GM12872 (cell line): ENCODE results near the gene INF2.

Source experiments
- CTCF ChIP-seq: IDR thresholded peaks from 3 replicates; pipeline ENCODE4 v1.5.1; 2011; ENCODE audit warnings: low read depth, mild to moderate bottlenecking, low read length, moderate library complexity; ENCODE audit not compliant: insufficient read depth

The INF2 gene

GRCh38 chr14:104729835-104730181 is 40.4 kb downstream of the INF2 start:
- no peak for TF ChIP-seq CTCF

GRCh38 chr14:104730487-104730886 is 41.1 kb downstream of the INF2 start:
- TF ChIP-seq CTCF: no peak

GRCh38 chr14:104731320-104732294 is 42.2 kb downstream of the INF2 start:
- TF ChIP-seq CTCF: peak; percentile 52

GRCh38 chr14:104732355-104732804 is 43.0 kb downstream of the INF2 start:
- TF ChIP-seq CTCF: no peak

- TF ChIP-seq CTCF: no peak
These were observed 43.7 kb downstream of the INF2 start for GRCh38 chr14:104732931-104733681.

GRCh38 chr14:104734051-104734587 is 44.7 kb downstream of the INF2 start:
- TF ChIP-seq CTCF: no peak

GRCh38 chr14:104734601-104734990 is 45.2 kb downstream of the INF2 start:
- no peak for TF ChIP-seq CTCF
